ENCODE results near the gene RBFOX2.
"Not testable (repeated sequence)": the region's sequence is repeated elsewhere in the genome, so short reads cannot be mapped to it uniquely, and the experiment has no call there.

RBFOX2 gene

GRCh38 chr22:36028646-36029405 is at the start of gene RBFOX2:
Gene RBFOX2, minus strand, starts transcription at chr22:36028824. Its CDS starts 399 bp downstream, at chr22:36028425.
- peak; percentile 92 for DNase-seq (ENCODE audit: low spot score)

- no peak for DNase-seq (ENCODE audit: low spot score)
Observed at GRCh38 chr22:36077271-36077670, 48.6 kb upstream of the RBFOX2 start.

- DNase-seq (ENCODE audit: low spot score): no peak
Observed at GRCh38 chr22:36075724-36076123, 47.1 kb upstream of the RBFOX2 start.

GRCh38 chr22:36075230-36075629 is 46.6 kb upstream of the RBFOX2 start:
- no peak for DNase-seq (ENCODE audit: low spot score)

- DNase-seq (ENCODE audit: low spot score): no peak
Observed at GRCh38 chr22:36073476-36073875, 44.9 kb upstream of the RBFOX2 start.

- not testable (repeated sequence) for DNase-seq (ENCODE audit: low spot score)
Observed at GRCh38 chr22:36070645-36071044, 42.0 kb upstream of the RBFOX2 start.

- DNase-seq (ENCODE audit: low spot score): no peak
Observed at GRCh38 chr22:36069368-36069767, 40.7 kb upstream of the RBFOX2 start.

- no peak for DNase-seq (ENCODE audit: low spot score)
Observed at GRCh38 chr22:36068776-36069344, 40.2 kb upstream of the RBFOX2 start.

- DNase-seq (ENCODE audit: low spot score): no peak
Observed at GRCh38 chr22:36067235-36067558, 38.6 kb upstream of the RBFOX2 start.

GRCh38 chr22:36065775-36066544 is 37.3 kb upstream of the RBFOX2 start:
- peak; percentile 90 for DNase-seq (ENCODE audit: low spot score)

- DNase-seq (ENCODE audit: low spot score): no peak
Observed at GRCh38 chr22:36065462-36065774, 36.8 kb upstream of the RBFOX2 start.

- DNase-seq (ENCODE audit: low spot score): no peak
Observed at GRCh38 chr22:36064358-36064757, 35.7 kb upstream of the RBFOX2 start.

GRCh38 chr22:36056980-36057379 is 28.4 kb upstream of the RBFOX2 start:
- DNase-seq (ENCODE audit: low spot score): no peak

- no peak for DNase-seq (ENCODE audit: low spot score)
Observed at GRCh38 chr22:36055376-36056295, 27.0 kb upstream of the RBFOX2 start.

GRCh38 chr22:36054446-36054845 is 25.8 kb upstream of the RBFOX2 start:
- DNase-seq (ENCODE audit: low spot score): not testable (repeated sequence)

- DNase-seq (ENCODE audit: low spot score): no peak
Observed at GRCh38 chr22:36053242-36054147, 24.9 kb upstream of the RBFOX2 start.

- DNase-seq (ENCODE audit: low spot score): no peak
Observed at GRCh38 chr22:36052505-36052941, 23.9 kb upstream of the RBFOX2 start.

GRCh38 chr22:36049678-36049997 is 21.0 kb upstream of the RBFOX2 start:
- no peak for DNase-seq (ENCODE audit: low spot score)

GRCh38 chr22:36048911-36049677 is 20.5 kb upstream of the RBFOX2 start:
- no peak for DNase-seq (ENCODE audit: low spot score)

GRCh38 chr22:36044517-36044916 is 15.9 kb upstream of the RBFOX2 start:
- DNase-seq (ENCODE audit: low spot score): not testable (repeated sequence)

Measured in cerebellar cortex (tissue), 1 donor.